HuH-7 (cell line): ENCODE data around the gene MAPKAP1.
A peak's percentile ranks its signal among the peaks of the same experiment; 100 is the strongest.
"Not testable (repeated sequence)": the region's sequence is repeated elsewhere in the genome, so short reads cannot be mapped to it uniquely, and the experiment has no call there.

ENCODE experiments used
- DNase-seq: peaks from one replicate; pipeline ENCODE4 v3.0.0; 2011; ENCODE audit warnings: low spot score

MAPKAP1 gene

DNA sequence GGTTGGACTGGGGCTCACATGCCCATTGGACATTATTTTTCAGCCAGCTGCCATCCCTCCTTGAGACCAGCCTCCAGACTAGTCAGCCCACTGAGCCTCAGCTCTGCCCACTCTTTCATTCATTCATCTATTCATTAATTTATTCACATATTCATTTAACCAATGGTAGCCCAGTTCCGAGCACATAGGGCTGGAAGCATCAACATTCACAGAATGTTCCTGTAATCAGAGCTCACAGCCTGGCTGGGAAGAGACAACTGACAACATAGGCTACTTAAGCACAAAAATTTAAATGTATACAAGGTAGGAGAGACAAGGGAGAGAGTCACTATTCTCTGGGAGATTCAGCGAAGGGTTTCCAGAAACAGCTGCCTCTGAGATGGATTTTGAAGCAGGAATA lies 23.2 kb upstream of the MAPKAP1 start:
- DNase-seq, result no peak

DNA sequence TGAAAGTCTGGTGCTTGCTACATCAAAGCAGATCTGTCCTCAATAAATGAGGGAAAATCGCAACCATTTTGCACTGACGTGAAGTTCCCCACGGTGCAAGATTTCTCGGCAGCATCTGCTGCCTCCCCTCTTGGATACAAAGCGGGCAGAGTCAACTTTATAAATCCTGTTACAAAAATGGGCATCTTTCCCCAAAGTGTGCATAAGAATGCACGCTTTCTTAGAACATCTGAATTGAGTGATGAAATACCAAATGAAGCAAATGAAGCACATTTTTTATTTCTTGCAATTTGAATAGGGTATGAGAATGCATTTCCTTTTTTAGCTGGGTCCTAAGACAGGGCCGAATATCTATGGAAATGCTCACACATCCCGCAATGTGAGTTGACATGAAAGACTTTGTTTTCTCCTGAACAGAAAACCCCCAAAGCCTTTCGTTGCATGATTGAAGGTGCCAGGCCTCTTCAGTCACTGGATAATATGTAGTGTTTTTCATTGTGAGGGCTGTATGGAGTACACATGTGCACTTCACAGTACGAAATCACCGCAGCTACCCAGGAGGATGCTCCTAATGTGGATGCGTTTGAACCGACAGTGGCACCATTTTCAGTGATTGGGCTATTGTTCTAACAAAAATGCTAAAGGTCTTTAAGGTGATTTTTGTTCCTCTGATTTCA lies 19.6 kb upstream of the MAPKAP1 start:
- no peak for DNase-seq

DNA sequence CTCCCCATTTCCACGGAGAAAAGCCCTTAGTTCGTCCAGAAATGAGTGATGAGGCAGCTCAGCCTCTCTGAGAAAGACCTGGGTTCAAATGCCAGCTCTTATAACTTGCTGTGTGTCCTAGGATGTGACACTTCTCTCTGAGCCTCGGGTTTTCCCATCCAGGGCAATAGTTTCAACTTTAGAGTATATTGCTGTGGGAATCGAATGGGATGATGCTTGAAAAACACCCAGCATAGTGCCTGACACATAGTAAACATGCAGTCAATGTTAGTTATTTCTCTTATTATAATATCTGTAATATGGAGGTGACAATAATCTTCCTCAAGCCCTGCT lies 430 bp upstream of the MAPKAP1 start:
- DNase-seq, result no peak

DNA sequence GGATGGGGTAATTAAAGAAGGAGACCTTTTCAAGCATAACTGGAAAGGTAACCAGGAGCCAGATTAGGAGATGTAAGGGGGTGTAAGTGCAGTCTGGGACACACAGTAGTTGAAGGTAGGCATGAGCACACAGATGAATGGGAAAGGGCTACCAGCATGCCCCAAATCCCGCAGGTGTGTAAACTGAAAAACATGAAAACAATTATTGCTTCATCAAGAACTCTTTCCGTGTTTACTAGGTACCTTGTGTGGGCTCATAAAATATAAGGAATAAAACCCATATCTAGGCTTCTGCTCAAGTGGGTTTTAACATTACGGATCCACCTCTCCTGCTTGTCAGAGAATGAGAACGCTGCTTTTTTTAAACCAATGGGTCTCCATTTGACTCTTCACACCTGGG lies 1.1 kb downstream of the MAPKAP1 start:
- no peak for DNase-seq

DNA sequence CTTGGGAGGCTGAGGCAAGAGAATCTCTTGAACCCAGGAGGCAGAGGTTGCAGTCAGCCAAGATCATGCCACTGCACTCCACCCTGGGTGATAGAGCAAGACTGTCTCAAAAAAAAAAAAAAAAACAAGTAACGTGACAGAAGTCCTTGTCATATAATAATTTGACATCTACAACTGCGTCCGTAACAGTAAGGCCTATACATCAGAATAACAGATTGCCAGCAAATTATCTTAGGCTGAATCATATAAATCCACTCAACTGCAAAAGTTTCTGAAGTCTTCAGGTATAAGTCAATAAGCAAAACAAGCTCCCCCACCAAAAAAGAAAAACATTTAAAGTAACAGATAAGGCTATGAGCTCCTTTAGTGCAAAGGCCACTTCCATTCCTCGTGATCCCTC lies 3.3 kb downstream of the MAPKAP1 start:
- no peak for DNase-seq

DNA sequence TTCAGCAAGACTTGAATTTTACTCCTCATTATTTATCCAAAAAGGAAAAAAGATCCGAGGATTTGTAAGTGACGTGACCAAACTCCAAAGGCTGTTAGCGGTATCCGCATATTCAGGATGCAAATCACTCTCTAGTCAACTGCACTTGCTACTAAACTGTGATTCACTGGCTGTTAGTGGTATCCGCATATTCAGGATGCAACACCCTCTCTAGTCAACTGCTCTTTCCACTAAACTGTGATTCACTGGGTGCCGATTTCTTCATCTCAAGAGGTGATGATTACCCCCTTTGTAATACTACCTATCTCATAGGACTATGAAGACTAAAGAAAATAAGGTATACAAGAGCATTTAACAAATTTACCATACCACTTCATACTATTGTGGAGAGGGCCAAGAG lies 5.7 kb downstream of the MAPKAP1 start:
- DNase-seq, result no peak

DNA sequence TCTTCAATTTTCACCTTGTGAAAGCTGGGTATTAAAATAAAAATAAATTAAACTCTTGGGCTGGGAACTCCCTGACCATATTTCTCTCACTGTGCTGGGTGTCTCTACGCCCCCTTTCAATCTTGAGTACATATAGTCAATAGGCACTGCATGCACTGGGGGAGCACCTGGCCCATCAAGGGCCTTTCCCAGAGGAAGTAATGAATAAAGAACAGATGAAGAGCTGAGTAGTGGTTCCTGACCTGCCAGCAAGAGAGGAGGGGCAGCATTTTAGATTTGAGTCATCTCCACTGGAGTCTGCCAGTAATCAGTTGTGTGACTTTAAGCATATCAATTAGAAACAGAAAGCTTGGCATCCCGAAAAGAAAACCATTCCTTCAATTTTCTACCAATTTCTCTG lies 6.2 kb downstream of the MAPKAP1 start:
- no peak for DNase-seq

DNA sequence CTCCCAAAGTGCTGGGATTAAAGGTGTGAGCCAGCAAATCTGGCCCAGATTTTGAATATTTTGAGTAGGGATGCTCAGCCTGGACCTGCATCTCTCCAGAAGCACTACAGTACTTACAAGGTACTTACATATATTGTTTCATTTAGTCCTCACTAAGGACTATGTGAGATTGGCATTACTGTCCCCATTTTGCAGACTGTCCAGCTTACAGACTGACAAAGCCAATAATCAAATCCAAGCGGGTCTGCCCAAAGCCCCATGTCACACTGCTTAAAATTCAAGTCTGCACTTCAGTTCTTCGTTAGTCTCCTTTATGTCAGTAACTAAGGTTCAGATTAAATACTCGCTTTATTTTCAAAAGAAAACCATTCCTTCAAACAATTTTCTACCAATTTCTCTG lies 7.1 kb downstream of the MAPKAP1 start:
- no peak for DNase-seq

DNA sequence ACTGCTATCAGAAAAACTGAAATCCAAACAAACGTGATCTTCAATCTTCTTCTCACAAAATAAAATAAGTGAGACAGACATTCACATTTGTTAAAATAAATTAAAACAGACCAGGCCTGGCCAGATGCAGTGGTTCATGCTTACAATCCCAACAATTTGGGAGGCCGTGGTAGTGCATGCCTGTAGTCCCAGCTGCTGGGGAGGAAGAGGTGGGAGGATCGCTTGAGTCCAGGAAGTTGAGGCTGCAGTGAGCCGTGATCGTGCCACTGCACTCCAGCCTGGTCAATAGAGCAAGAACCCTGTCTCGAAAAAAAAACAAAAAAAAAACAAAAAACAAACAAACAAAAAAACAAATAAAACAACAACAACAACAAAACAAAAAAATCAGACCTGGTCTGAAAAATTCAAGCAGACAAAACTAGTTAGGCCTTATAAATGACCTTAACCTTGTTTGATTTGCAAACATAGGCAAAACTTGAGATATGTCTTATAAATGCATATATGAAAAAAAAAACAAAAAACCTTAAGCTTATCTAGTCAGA lies 10.8 kb downstream of the MAPKAP1 start:
- DNase-seq, result no peak

DNA sequence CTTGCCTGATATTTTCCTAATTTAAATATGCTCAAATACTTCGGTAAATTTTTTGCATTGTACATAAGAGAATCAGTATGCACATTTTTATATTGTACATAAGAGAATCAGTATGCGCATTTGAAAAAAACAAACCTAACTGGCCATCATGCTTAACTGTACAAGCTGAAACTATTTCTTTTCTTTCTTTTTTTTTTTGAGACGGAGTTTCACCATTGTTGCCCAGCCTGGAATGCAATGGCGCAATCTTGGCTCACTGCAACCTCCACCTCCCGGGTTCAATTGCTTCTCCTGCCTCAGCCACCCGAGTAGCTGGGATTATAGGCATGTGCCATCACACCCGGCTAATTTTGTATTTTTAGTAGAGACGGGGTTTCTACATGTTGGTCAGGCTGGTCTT lies 11.5 kb downstream of the MAPKAP1 start:
- DNase-seq, result not testable (repeated sequence)

DNA sequence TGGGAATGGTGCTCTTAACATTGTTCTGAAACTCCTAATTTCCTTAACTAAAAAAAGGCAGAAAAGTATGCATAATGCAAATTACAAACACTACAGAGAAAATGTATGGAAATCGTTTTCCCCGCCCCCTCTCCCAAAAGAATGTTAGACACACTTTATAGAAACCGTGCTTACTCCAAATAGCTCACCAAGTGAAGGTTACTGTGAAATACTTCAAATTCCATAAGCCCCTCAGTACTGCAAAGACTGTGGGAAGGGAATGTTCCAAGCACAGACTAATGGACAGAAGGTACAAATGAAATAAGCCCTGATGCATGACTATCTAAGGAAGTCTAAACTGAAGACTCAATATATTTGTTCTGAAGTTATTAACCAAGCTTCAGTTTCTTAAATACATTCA lies 12.5 kb downstream of the MAPKAP1 start:
- no peak for DNase-seq

DNA sequence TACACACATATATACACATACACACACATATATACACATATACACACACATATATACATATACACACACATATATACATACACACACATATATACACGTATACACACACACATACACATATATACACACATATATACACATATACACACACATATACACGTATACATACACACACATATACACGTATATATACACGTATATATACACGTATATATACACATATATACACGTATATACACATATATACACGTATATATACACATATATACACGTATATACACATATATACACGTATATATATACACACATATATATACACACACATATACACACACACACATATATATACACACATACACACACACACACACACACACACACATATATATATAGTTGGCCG lies 13.5 kb downstream of the MAPKAP1 start:
- DNase-seq, result not testable (repeated sequence)

DNA sequence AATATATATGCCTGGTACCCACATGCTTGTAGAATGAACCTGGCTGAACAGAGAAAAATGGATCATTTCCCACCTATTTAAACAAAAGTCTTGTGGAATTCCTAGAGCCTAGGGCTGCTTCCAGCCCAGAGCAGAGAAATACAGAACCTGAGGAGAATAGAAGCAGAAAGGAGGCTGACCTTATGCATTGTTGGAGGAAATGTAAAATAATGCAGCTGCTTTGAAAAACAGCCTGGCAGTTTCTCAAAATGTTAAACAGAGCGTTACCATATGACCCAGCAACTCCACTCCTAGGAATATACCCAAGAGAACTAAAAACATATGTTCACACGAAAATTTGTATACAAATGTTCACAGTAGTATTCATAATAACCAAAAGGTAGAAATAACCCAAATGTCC lies 15.1 kb downstream of the MAPKAP1 start:
- DNase-seq, result no peak

DNA sequence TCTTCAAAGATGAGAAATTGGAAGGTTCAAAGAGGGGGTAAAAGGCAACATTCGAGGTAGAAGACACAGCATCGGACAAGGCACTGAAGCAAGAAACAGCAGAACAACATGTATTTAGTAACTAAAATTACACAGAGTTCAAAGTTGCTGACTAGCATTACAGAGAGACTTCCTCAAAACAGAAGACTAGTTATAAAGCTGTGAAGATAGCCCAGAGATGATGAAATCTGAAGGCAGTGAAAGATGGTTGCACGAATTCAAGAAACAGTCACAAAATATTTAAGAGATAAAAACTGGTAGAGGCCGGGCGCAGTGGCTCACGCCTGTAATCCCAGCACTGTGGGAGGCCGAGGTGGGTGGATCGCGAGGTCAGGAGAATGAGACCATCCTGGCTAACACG lies 16.3 kb downstream of the MAPKAP1 start:
- no peak for DNase-seq

DNA sequence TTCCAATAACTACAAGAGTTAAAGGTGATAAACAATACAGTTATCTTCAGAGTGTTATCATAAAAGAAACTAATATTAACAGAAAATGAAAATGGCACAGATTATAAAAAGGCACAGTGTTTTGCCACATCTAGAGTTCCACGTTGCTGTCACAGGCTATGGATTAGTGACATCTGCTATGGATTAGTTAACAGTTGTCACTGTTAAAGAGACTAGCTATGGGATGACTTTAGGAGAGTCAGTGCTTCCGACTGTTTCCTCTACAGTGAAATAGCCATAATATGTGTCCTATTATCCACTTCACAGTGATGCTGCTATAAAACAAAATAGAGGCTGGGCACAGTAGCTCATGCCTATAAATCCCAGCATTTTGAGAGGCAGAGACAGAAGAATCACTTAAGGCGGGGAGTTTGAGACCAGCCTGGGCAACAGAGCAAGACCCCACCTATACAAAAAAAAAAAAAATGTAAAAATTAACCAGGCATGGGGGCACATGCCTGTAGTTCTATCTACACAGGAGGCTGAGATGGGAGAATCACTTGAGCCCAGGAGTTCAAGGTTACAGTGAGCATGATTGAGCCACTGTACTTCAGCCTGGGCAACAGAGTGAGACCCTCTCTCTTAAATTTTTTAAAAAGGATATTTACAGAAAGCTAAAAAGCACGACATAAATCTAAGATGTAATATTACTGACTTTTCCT lies 19.7 kb downstream of the MAPKAP1 start:
- DNase-seq, result no peak

DNA sequence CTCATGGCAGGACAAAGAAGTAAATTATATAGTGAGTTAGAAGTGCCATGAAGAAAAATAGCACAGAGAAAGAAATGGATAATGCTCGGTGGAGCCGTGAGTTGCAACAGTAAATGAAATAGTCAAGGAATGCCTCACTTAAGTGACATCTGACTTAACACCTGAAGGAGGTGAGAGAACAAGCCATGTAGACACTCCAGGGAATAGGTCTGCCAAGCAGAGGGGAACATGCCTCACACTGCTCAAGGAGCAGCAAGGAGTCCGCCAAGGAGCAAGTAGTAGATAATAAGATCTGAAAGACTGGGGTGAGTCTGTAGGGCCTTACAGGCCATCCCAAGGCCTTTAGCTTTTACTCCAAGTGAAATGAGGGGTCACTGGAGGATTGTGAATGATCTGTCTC lies 21.8 kb downstream of the MAPKAP1 start:
- no peak for DNase-seq

DNA sequence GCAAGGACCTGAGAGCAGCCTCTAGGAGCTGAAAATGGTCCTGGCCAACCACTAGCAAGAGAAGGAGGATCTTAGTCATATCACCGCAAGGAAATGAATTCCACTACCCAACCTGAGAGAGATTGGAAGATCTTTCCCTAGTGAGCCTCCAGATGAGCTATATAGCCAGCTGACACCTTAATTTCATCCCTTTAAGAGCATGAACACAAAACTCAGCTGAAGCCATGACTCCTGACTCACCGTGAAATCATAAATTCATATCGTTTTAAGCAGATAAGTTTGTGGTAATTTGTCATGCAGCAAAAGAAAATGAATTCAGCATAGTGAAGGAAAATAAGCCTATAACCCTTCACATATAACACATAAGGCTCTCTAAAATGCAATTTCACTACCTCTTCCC lies 23.5 kb downstream of the MAPKAP1 start:
- no peak for DNase-seq

DNA sequence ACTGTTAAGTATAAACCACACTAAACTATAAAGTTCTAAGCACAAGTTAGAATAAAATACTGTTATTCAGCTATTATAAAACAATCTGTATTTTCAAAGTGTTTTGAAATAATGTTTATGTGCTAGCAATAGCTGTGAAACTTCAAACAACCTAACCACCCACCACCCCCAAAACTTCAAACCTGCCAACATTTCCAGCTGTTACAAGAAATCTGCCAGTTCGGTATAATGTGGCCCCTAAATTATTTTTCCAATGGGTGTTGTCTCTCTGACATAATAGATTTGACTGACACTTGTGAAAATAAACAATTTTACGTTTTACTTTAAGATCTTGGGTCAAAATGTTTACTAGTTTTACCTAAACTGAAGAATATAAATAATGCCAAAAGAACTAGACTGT lies 24.7 kb downstream of the MAPKAP1 start:
- no peak for DNase-seq

DNA sequence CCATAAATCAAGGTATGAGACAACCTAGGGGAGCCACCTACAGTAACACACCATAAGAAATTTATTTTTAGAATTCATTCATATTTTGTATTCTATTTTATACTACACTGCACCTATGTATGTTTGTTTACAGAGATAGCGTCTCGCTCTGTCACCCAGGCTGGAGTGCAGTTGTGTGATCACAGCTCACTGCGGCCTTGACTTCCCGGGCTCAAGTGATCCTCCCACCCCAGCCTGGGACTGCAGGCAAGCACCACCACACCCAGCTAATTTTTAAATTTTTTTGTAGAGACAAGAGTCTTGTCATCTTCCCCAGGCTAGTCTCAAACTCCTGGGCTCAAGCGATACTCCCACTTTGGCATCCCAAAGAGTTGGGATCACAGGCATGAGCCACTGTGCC lies 25.4 kb downstream of the MAPKAP1 start:
- DNase-seq, result no peak

DNA sequence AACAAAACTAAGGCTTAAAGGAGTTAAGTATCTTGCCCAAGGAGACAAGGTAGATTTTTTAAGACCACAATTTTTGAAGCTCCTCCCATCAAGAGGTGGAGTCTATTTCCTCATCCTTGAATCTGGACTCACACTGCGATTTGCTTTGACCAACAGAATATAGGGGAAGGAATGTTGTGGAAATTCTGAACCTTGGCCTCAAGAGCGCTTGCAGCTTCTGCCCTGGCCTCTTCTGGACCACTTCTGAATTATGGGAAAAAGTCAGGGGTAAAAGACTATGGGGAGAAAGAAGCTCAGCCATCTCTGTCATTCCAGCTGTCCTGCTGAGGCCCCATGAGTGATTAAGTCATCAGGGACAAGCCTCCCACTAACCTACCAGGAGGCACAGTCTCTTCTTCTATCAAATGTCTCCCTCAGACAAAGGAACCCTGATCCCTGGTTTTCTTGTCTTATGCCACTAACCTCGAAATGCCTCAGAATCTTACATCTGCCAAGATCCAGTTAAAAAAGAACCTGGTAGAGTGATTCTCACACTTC lies 25.9 kb downstream of the MAPKAP1 start:
- peak; percentile 10 for DNase-seq

DNA sequence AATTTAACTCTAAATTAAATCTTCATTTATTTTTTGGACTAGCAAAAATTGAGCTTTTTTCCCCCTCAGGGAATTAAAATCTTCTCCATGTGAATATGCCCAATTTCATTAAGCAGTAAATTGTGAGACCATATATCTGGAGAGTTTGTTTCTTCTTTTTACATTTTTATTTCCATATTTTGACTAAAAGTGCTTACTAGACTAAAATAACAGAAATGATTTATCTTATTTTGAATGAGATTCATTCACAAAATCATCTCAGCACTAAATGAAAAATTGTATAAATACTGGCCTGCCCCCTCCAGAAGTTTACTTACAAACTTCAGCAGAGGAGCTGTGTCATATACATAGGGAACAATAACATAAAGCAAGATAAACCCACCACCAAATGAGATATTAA lies 26.6 kb downstream of the MAPKAP1 start:
- DNase-seq, result no peak

DNA sequence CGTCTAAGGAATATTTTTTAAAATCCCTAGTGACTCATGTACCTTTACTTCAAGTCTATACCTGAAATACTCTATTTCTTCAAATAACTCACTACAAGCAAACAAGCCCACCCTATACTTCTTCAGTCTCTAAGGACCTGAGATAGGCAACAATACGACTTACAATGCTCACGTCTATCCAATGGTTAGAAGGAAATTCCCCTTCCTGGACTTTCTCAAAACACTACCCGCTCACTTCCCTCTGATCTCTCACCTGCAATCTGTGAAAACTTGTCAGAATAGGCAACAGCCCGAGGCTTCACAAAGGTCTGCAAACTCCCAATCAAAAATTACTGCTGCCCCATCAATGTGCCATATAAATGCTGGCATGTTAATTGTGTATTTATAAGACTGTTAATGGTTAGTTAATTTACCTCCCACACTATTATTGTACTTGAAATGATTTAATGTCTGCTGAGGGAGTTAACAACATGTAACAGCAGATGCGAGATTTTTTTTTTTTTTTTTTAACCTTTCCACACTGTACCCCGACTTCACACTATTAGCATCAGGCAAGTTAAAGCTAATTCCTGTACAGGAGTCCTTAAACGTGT lies 27.3 kb downstream of the MAPKAP1 start:
- DNase-seq, result no peak
